Astrocyte (in vitro differentiated cells and primary cell): Measurements from ENCODE around the gene ENHO. TPM values are rescaled to one million over a fixed set of nuclear protein-coding genes. Genes with fewer than 3 reads are reported as not detected.

ENCODE experiments used
- DNase-seq: peaks from one replicate; pipeline ENCODE4 v3.0.0-alpha.2; 2010; ENCODE audit warnings: low read depth
- FAIRE-seq: peaks from 2 replicates; lab custom pipeline; 2011; peaks lifted over from hg19 to GRCh38; lab: Jason Lieb, UNC
- H2AFZ ChIP-seq: 2 replicates; pipeline ENCODE4 v1.6.0; 2012; ENCODE audit warnings: low read depth, low read length, inconsistent platforms
- H3K27ac ChIP-seq: 2 replicates; pipeline ENCODE4 v1.5.1; 2011; ENCODE audit warnings: low read depth, low read length, inconsistent platforms
- H3K27me3 ChIP-seq: 2 replicates; pipeline ENCODE4 v1.6.0; 2011; ENCODE audit warnings: low read length, inconsistent platforms; ENCODE audit not compliant: insufficient read depth
- H3K36me3 ChIP-seq: 2 replicates; pipeline ENCODE4 v1.5.1; 2011; ENCODE audit warnings: low read length, inconsistent platforms; ENCODE audit not compliant: insufficient read depth
- H3K4me1 ChIP-seq: 2 replicates; pipeline ENCODE4 v1.5.1; 2011; ENCODE audit warnings: low read length, inconsistent platforms; ENCODE audit not compliant: insufficient read depth
- H3K4me2 ChIP-seq: 2 replicates; pipeline ENCODE4 v1.6.0; 2012; ENCODE audit warnings: low read length, inconsistent platforms
- H3K4me3 ChIP-seq: 2 replicates; pipeline ENCODE4 v1.5.1; 2011; ENCODE audit warnings: low read depth, mild to moderate bottlenecking, low read length, inconsistent platforms; ENCODE audit not compliant: insufficient read depth
- H3K79me2 ChIP-seq: 2 replicates; pipeline ENCODE4 v1.6.0; 2012; ENCODE audit warnings: mild to moderate bottlenecking, low read length, inconsistent platforms; ENCODE audit not compliant: insufficient read depth
- H3K9ac ChIP-seq: 2 replicates; pipeline ENCODE4 v1.6.0; 2012; ENCODE audit warnings: mild to moderate bottlenecking, low read length, inconsistent platforms
- H3K9me3 ChIP-seq: 2 replicates; pipeline ENCODE4 v1.5.1; 2012; ENCODE audit warnings: low read depth, mild to moderate bottlenecking, low read length, inconsistent platforms; ENCODE audit not compliant: insufficient read depth
- H4K20me1 ChIP-seq: 2 replicates; pipeline ENCODE4 v1.6.0; 2012; ENCODE audit warnings: low read length, inconsistent platforms; ENCODE audit not compliant: insufficient read depth
- H3K27ac Mint-ChIP-seq: one replicate; pipeline ENCODE4 v1.8.0; 2021; ENCODE audit warnings: mild to moderate bottlenecking, mixed read lengths; ENCODE audit not compliant: unreplicated experiment
- H3K27me3 Mint-ChIP-seq: one replicate; pipeline ENCODE4 v1.8.0; 2021; ENCODE audit warnings: low read depth, mixed read lengths; ENCODE audit not compliant: unreplicated experiment
- H3K36me3 Mint-ChIP-seq: one replicate; pipeline ENCODE4 v1.8.0; 2021; ENCODE audit warnings: low read depth, mixed read lengths; ENCODE audit not compliant: unreplicated experiment
- H3K4me1 Mint-ChIP-seq: one replicate; pipeline ENCODE4 v1.8.0; 2021; ENCODE audit warnings: low read depth, mixed read lengths; ENCODE audit not compliant: unreplicated experiment
- H3K4me3 Mint-ChIP-seq: one replicate; pipeline ENCODE4 v1.8.0; 2021; ENCODE audit warnings: mild to moderate bottlenecking, moderate library complexity, mixed read lengths; ENCODE audit not compliant: unreplicated experiment
- H3K9me3 Mint-ChIP-seq: one replicate; pipeline ENCODE4 v1.8.0; 2021; ENCODE audit warnings: mild to moderate bottlenecking, mixed read lengths; ENCODE audit not compliant: unreplicated experiment
- EZH2 ChIP-seq: IDR thresholded peaks from 2 replicates; pipeline ENCODE4 v1.6.1; 2012; ENCODE audit warnings: mild to moderate bottlenecking, low read length, inconsistent platforms; ENCODE audit not compliant: insufficient read depth
- total RNA-seq: library from RNA; stranded (reverse); gene quantifications from 2 replicates; pipeline ENCODE4 v1.2.1, GENCODE V29; 2021
- TF ChIP-seq, protein P1 (sequence below): IDR thresholded peaks from 2 replicates; pipeline ENCODE4 v1.5.1; 2011; ENCODE audit warnings: low read depth, mild to moderate bottlenecking, inconsistent platforms, low read length, moderate library complexity; ENCODE audit not compliant: insufficient read depth

ENHO gene
- total RNA-seq, 1 donor from 2014 or later, result 1.1 TPM

DNA sequence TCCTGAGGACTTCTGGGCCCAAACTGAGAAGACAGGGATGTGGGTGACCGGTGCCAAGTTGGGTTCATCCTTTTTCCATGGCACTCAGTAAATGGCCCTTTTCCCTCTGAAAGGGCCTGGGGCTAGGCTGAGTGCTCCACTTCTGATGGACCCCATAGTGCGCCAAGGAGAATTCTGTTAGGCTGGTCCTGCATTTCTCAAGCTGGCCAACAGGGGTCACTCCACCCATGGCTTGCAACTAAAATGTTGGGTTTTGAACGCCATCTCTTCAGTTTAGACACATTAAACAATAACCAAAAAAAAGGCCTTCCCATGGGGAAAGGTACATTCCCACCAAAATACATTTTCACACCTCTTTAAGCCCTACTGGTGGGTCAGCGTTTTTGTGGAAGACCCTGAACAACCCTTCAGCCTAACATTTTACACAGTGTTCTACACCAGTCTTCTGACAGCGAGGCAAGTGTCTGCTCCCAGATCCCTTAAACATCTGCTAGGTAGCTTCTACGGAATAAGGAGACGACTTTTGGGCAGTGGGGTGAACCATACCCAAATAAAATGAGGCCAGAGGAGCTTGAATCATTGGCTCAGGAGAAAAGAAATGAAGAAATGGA, 39.5 kb upstream of the ENHO start:
- Histone ChIP-seq H3K36me3 (no peaks in the 10 kb centered on the region), H2AFZ (no peak overlapping the region), H3K9me3 (no peaks in the 10 kb centered on the region), H3K27ac (no peak overlapping the region), H3K9ac (no peak overlapping the region), H3K27me3 (peaks cover 10% of the 10 kb centered on the region), H4K20me1 (no peaks in the 10 kb centered on the region), H3K4me2 (no peak overlapping the region), H3K4me3 (no peak overlapping the region), H3K4me1 (peaks cover 8% of the 10 kb centered on the region), H3K79me2 (no peaks in the 10 kb centered on the region)
- peaks cover 26% of the 10 kb centered on the region for H3K36me3 Mint-ChIP-seq
- FAIRE-seq, result no peak
- peaks cover 30% of the 10 kb centered on the region for H3K27me3 Mint-ChIP-seq
- peaks cover 6% of the 10 kb centered on the region for H3K9me3 Mint-ChIP-seq
- no peak overlapping the region for H3K4me3 Mint-ChIP-seq
- no peak for DNase-seq
- H3K27ac Mint-ChIP-seq, result no peak overlapping the region
- H3K4me1 Mint-ChIP-seq, result peaks cover 22% of the 10 kb centered on the region
- TF ChIP-seq, protein P1, sequence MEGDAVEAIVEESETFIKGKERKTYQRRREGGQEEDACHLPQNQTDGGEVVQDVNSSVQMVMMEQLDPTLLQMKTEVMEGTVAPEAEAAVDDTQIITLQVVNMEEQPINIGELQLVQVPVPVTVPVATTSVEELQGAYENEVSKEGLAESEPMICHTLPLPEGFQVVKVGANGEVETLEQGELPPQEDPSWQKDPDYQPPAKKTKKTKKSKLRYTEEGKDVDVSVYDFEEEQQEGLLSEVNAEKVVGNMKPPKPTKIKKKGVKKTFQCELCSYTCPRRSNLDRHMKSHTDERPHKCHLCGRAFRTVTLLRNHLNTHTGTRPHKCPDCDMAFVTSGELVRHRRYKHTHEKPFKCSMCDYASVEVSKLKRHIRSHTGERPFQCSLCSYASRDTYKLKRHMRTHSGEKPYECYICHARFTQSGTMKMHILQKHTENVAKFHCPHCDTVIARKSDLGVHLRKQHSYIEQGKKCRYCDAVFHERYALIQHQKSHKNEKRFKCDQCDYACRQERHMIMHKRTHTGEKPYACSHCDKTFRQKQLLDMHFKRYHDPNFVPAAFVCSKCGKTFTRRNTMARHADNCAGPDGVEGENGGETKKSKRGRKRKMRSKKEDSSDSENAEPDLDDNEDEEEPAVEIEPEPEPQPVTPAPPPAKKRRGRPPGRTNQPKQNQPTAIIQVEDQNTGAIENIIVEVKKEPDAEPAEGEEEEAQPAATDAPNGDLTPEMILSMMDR, result peak; percentile 33
- no peak for TF ChIP-seq EZH2

DNA sequence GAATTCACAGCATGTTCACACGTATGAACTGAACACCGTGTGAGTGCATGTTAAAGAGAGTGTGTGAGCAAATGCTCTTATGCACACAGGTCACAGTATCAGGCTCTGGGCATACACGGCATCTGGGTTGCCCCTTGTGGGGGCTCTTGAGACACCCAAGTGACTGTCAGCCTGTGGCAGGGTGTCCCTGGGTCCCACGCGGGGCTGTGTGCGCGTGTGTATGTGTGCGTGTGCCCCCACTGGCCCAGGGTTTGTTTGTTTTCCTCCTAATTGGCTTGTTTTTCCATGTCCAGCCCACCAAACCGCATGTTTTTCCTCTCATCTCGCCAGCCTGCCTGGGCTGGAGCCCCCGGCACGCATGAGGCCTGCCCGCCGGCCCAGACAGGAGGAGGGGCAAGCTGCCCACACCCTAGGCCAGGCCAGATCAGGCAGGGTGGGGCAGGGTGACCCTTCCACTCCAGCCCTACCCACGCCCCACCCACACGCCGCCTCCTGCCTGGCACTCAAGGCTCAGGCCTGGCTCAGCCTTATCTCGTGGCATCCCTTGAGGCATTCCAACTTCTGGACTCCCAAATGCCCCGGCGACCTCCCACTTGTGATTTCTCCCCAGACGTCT, 37.9 kb upstream of the ENHO start:
- Histone ChIP-seq H4K20me1 (no peaks in the 10 kb centered on the region), H3K27me3 (peaks cover 4% of the 10 kb centered on the region), H3K4me2 (peak overlapping the region; percentile 76), H3K36me3 (no peaks in the 10 kb centered on the region), H3K79me2 (no peaks in the 10 kb centered on the region), H3K4me3 (no peak overlapping the region), H3K9ac (no peak overlapping the region), H3K4me1 (peaks cover 8% of the 10 kb centered on the region), H2AFZ (peak overlapping the region; percentile 64), H3K27ac (no peak overlapping the region), H3K9me3 (no peaks in the 10 kb centered on the region)
- H3K9me3 Mint-ChIP-seq, result peaks cover 6% of the 10 kb centered on the region
- peaks cover 22% of the 10 kb centered on the region for H3K4me1 Mint-ChIP-seq
- H3K36me3 Mint-ChIP-seq, result peaks cover 22% of the 10 kb centered on the region
- H3K27ac Mint-ChIP-seq, result no peak overlapping the region
- TF ChIP-seq EZH2, result no peak
- TF ChIP-seq, protein P1, result no peak
- FAIRE-seq (no peak), DNase-seq (no peak)
- peaks cover 29% of the 10 kb centered on the region for H3K27me3 Mint-ChIP-seq
- no peak overlapping the region for H3K4me3 Mint-ChIP-seq
